Esophagus (tissue), 2 donors: ENCODE results near the gene NMT2. TPM values are rescaled to one million over a fixed set of nuclear protein-coding genes. Genes with fewer than 3 reads are reported as not detected.

Experiments used
- H3K27ac ChIP-seq, 2 donors: one replicate each; pipeline ENCODE4 v1.5.1; 2013; ENCODE audit warnings: low read depth in 2 of 2, mild to moderate bottlenecking in 2 of 2, inconsistent platforms in 1 of 2, low read length in 1 of 2, moderate library complexity in 1 of 2
- H3K27me3 ChIP-seq, 2 donors: one replicate each; pipeline ENCODE4 v1.6.1; 2013; ENCODE audit warnings: low read length in 2 of 2, control low read depth in 1 of 2, mild to moderate bottlenecking in 1 of 2; ENCODE audit not compliant: insufficient read depth in 2 of 2, control insufficient read depth in 1 of 2
- H3K36me3 ChIP-seq, 2 donors: one replicate each; pipeline ENCODE4 v1.6.1; 2013; ENCODE audit warnings: low read length in 1 of 2; ENCODE audit not compliant: control insufficient read depth in 2 of 2, insufficient read depth in 2 of 2
- H3K4me1 ChIP-seq, 2 donors: one replicate each; pipeline ENCODE4 v1.6.1; 2013; ENCODE audit warnings: low read length in 1 of 2; ENCODE audit not compliant: control insufficient read depth in 2 of 2, insufficient read depth in 2 of 2
- H3K4me3 ChIP-seq, 2 donors: one replicate each; pipeline ENCODE4 v1.5.1; 2013; ENCODE audit warnings: low read length in 2 of 2, mild to moderate bottlenecking in 2 of 2, low read depth in 1 of 2, moderate library complexity in 1 of 2
- H3K9me3 ChIP-seq, 2 donors: one replicate each; pipeline ENCODE4 v1.6.1; 2013; ENCODE audit warnings: mild to moderate bottlenecking in 2 of 2, low read depth in 1 of 2, low read length in 1 of 2, moderate library complexity in 1 of 2; ENCODE audit not compliant: control insufficient read depth in 2 of 2, insufficient read depth in 1 of 2
- WGBS, 2 donors: extraction: QIAGEN DNeasy Blood & Tissue Kit; methylation state at CpG; one replicate each; pipeline ENCODE4 v1.1.7; 2013; 5-methylcytosine and 5-hydroxymethylcytosine counted together
- polyA plus RNA-seq, 2 donors: library from polyadenylated mRNA; stranded (reverse); fragments of 200-250 nt; gene quantifications; one replicate each; pipeline ENCODE4 v1.2.3, GENCODE V29; 2013
- donor health status: healthy with polysubstance abuse.
- donor health status: Bipolar disorder and iron deficiency.

NMT2 gene
- polyA plus RNA-seq, 2 donors, result 3.6 to 4.0 TPM

GRCh38 chr10:15124908-15125307 is 43.6 kb downstream of the NMT2 start:
- H3K27me3 ChIP-seq, result no peaks in the 10 kb centered on the region
- WGBS, 2 donors, result 81 to 88% methylated on average over 3 of the region's 3 CpGs

DNA sequence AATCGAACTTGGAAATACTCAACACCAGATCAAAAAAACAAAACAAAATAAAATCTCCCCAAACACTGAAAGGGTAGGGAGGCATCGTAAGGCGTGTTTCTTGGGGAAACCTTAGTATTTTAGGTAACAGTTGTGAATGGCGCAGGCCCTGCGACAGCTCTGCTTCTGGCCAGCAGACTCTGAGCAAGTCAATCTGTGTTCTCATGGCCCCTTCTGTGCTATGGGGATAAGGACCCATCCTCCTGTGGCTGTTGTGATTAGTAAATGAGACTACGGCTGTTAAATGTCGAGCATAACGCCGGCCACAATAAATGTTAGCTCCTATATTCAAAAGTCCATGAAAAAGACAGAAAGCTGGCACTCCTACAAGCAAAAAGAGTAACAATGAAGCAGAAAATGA is 44.3 kb downstream of the NMT2 start:
- Histone ChIP-seq H3K27ac (no peak overlapping the region), H3K36me3 (peaks cover 0 to 4% of the 10 kb centered on the region in 2 donors), H3K4me3 (no peak overlapping the region), H3K4me1 (no peaks in the 10 kb centered on the region), H3K9me3 (no peaks in the 10 kb centered on the region), H3K27me3 (no peaks in the 10 kb centered on the region)
- WGBS, 2 donors, result 93 to 99% methylated on average over 9 of the region's 9 CpGs

More at GRCh38 chr10:15124908-15125307, 43.6 kb downstream of the NMT2 start:
- H3K4me1 ChIP-seq, result no peaks in the 10 kb centered on the region
- H3K27ac ChIP-seq, result no peak overlapping the region
- H3K4me3 ChIP-seq, result no peak overlapping the region
- H3K9me3 ChIP-seq, result no peaks in the 10 kb centered on the region
- H3K36me3 ChIP-seq, result peaks cover 2 to 3% of the 10 kb centered on the region in 2 donors

DNA sequence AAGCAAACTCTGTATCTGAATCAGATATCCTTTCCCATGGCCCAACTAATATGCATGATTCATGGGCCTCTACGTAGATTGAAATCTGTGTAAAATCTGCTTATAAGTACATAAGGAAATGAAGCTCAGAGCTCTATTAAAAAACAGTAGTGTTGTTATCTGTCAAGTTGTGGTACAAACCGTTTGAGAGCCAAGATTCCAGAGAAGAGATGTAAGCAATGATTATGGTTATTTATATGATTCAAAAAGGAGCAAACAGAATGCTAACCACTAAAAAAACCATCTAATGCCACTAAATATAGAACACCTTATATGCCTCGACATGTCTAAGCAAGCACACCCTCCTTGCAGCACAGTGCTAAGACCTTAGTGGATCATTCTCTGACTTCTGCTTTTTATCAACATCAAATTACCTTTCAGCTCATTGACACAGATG is 44.7 kb downstream of the NMT2 start:
- Histone ChIP-seq H3K4me1 (no peaks in the 10 kb centered on the region), H3K27me3 (no peaks in the 10 kb centered on the region), H3K36me3 (peaks cover 2 to 4% of the 10 kb centered on the region in 2 donors), H3K4me3 (no peak overlapping the region), H3K9me3 (no peaks in the 10 kb centered on the region), H3K27ac (no peak overlapping the region)
- 41 to 51% methylated on average over 3 of the region's 3 CpGs for WGBS, 2 donors

DNA sequence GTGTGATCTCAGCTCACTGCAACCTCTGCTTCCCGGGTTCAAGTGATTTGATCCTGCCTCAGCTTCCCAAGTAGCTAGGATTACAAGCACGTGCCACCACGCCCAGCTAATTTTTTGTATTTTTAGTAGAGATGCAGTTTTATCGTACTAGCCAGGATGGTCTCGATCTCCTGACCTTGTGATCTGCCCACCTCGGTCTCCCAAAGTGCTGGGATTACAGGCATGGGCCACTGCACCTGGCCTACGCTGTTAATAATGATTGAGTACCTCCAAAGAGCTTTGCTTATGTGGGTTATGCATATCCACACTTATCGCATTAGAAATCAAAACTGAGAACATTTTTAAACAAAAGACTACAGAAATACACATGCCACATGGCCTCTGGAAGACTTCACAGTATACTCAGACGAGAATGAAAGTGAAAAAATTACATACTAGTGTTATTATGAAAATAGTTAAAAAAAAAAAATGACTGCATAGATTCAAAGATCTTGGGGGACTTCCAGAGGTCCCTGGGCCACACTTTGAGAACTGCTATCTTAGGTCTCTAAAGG is 45.9 kb downstream of the NMT2 start:
- Histone ChIP-seq H3K36me3 (peaks cover 4% of the 10 kb centered on the region in 2 donors), H3K27me3 (no peaks in the 10 kb centered on the region), H3K9me3 (no peaks in the 10 kb centered on the region), H3K4me3 (no peak overlapping the region), H3K27ac (no peak overlapping the region), H3K4me1 (no peaks in the 10 kb centered on the region)
- 91 to 92% methylated on average over 9 of the region's 9 CpGs for WGBS, 2 donors

DNA sequence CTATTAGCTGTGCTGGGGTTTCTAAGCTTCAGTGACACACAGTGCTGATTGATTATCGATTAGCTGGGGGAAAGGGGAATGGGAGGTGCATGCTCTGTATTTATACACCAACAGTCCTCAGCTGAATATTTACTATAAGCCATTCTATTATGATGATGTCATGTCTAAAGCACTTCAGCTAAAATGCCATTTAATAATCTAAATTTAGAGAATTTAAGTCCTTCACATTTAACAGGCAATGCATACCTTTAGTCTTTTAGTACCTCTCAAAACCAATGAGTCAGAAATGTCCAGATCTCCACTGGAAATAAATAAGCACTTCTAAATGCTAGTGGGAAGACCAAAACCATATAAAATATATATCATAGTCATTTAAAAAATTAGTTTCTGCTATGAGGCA is 46.8 kb downstream of the NMT2 start:
- H3K27me3 ChIP-seq, result no peaks in the 10 kb centered on the region
- H3K4me3 ChIP-seq, result no peak overlapping the region
- no peak overlapping the region for H3K27ac ChIP-seq
- H3K9me3 ChIP-seq, result no peaks in the 10 kb centered on the region
- 92 to 100% methylated on average over 1 of the region's 1 CpG for WGBS, 2 donors
- peaks cover 4% of the 10 kb centered on the region in 2 donors for H3K36me3 ChIP-seq
- H3K4me1 ChIP-seq, result no peaks in the 10 kb centered on the region

GRCh38 chr10:15120523-15120922 is 48.0 kb downstream of the NMT2 start:
- Histone ChIP-seq H3K27me3 (no peaks in the 10 kb centered on the region), H3K27ac (no peak overlapping the region), H3K4me1 (no peaks in the 10 kb centered on the region), H3K36me3 (peaks cover 4% of the 10 kb centered on the region in 2 donors), H3K9me3 (no peaks in the 10 kb centered on the region), H3K4me3 (no peak overlapping the region)
- 89 to 94% methylated on average over 5 of the region's 5 CpGs for WGBS, 2 donors

DNA sequence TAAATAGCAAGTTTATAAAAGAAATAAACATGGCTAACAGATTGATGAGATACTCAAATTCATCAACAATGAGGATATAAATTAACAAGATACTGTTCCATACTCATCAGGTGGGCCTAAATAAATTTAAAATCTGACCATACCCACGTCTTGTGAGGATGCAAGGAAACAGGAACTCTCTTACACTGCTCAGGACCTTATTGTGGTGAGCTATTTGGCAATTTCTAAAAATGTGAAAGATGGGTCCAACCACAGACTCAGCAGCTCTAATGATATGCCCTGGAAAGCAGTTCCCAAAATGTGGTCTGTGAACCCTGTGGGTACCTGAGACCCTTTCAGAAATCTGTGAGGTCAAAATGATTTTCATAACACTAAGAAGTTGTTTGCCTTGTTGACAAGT is 49.9 kb downstream of the NMT2 start:
- Histone ChIP-seq H3K4me3 (no peak overlapping the region), H3K27ac (no peak overlapping the region), H3K27me3 (no peaks in the 10 kb centered on the region), H3K36me3 (peaks cover 2 to 4% of the 10 kb centered on the region in 2 donors), H3K4me1 (no peaks in the 10 kb centered on the region), H3K9me3 (no peaks in the 10 kb centered on the region)
- WGBS, 2 donors, result 79 to 89% methylated on average over 1 of the region's 1 CpG

- no peaks in the 10 kb centered on the region for H3K9me3 ChIP-seq
- H3K36me3 ChIP-seq, result peaks cover 2 to 4% of the 10 kb centered on the region in 2 donors
- no peaks in the 10 kb centered on the region for H3K4me1 ChIP-seq
- WGBS, 2 donors, result 95 to 96% methylated on average over 5 of the region's 5 CpGs
- H3K27ac ChIP-seq, result no peak overlapping the region
- H3K27me3 ChIP-seq, result no peaks in the 10 kb centered on the region
- H3K4me3 ChIP-seq, result no peak overlapping the region
Observed at GRCh38 chr10:15116225-15116624, 52.3 kb downstream of the NMT2 start.

DNA sequence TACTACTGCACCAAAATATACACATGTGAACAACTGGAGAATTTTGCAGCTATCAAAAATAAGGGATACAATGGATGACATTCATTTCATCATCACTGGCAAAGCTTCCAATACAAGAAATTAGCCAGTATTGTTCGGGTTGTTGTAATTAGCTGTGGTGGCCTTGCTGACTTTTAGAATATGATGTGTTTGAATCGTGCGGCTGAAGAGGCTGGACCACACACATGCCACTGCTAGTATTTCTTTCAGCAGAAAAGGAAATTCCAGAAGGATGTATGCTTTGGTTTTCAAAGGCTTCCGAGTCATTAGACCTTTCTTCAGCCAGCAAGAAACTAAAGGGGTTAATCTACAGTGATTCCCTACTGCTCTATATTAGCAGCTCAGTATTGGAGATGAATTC is 54.7 kb downstream of the NMT2 start:
- no peak overlapping the region for H3K4me3 ChIP-seq
- H3K36me3 ChIP-seq, result peaks cover 3 to 4% of the 10 kb centered on the region in 2 donors
- WGBS, 2 donors, result 95 to 96% methylated on average over 4 of the region's 4 CpGs
- no peaks in the 10 kb centered on the region for H3K9me3 ChIP-seq
- no peaks in the 10 kb centered on the region for H3K27me3 ChIP-seq
- H3K4me1 ChIP-seq, result no peaks in the 10 kb centered on the region
- H3K27ac ChIP-seq, result no peak overlapping the region

DNA sequence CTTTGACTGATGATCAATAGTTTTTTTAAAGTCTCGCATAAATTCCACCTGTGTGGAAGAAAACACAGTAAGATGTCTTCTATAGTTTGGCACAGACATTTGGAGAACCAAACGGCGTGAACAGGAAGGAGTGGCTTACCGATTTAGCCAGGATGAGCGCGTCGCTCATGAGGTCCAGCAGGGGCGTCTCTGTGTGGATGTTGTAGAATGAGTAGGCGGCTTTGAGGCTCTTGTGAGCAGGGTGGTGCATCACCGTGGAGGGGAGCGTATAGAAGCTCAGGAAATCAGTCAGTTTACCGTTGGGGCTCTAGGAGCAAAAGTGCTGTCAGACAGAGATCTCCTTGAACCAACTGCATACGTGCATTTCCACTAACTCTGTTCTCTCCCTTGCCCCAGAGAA is 55.8 kb downstream of the NMT2 start:
- Histone ChIP-seq H3K27me3 (no peaks in the 10 kb centered on the region), H3K4me3 (no peak overlapping the region), H3K36me3 (peaks cover 0 to 4% of the 10 kb centered on the region in 2 donors), H3K9me3 (no peaks in the 10 kb centered on the region), H3K27ac (no peak overlapping the region), H3K4me1 (no peaks in the 10 kb centered on the region)
- 93 to 96% methylated on average over 13 of the region's 13 CpGs for WGBS, 2 donors
